GM21367 (cell line): ENCODE measurements around the gene HDAC4.

Experiments
- ATAC-seq: cut with Tn5 transposase; IDR thresholded peaks from one replicate; pipeline ENCODE4 v1.9.1; 2021; ENCODE audit not compliant: unreplicated experiment

The HDAC4 gene

GRCh38 chr2:239116456-239117246 lies 284.2 kb downstream of the HDAC4 start:
- no peak for ATAC-seq

GRCh38 chr2:239115616-239116015 lies 285.2 kb downstream of the HDAC4 start:
- no peak for ATAC-seq

GRCh38 chr2:239114616-239115265 lies 286.1 kb downstream of the HDAC4 start:
- ATAC-seq, result no peak

GRCh38 chr2:239114119-239114581 lies 286.7 kb downstream of the HDAC4 start:
- ATAC-seq, result no peak

- no peak for ATAC-seq
Measured at GRCh38 chr2:239113615-239114014, 287.2 kb downstream of the HDAC4 start.

GRCh38 chr2:239113171-239113570 lies 287.6 kb downstream of the HDAC4 start:
- no peak for ATAC-seq

- ATAC-seq, result no peak
Measured at GRCh38 chr2:239112127-239112774, 288.6 kb downstream of the HDAC4 start.

- no peak for ATAC-seq
Measured at GRCh38 chr2:239111401-239112100, 289.3 kb downstream of the HDAC4 start.

- ATAC-seq, result no peak
Measured at GRCh38 chr2:239110595-239111048, 290.2 kb downstream of the HDAC4 start.

- ATAC-seq, result no peak
Measured at GRCh38 chr2:239109928-239110545, 290.8 kb downstream of the HDAC4 start.

- ATAC-seq, result no peak
Measured at GRCh38 chr2:239109041-239109927, 291.5 kb downstream of the HDAC4 start.

- no peak for ATAC-seq
Measured at GRCh38 chr2:239108459-239108858, 292.4 kb downstream of the HDAC4 start.

- no peak for ATAC-seq
Measured at GRCh38 chr2:239107936-239108335, 292.9 kb downstream of the HDAC4 start.

GRCh38 chr2:239106966-239107365 lies 293.9 kb downstream of the HDAC4 start:
- no peak for ATAC-seq

- no peak for ATAC-seq
Measured at GRCh38 chr2:239106314-239106908, 294.4 kb downstream of the HDAC4 start.

GRCh38 chr2:239105234-239105633 lies 295.6 kb downstream of the HDAC4 start:
- ATAC-seq, result no peak

GRCh38 chr2:239104800-239105199 lies 296.0 kb downstream of the HDAC4 start:
- no peak for ATAC-seq

GRCh38 chr2:239103125-239104098 lies 297.4 kb downstream of the HDAC4 start:
- no peak for ATAC-seq
